HCT116 (cell line): ENCODE results near the gene STK38L. TPM values are rescaled to one million over a fixed set of nuclear protein-coding genes. Genes with fewer than 3 reads are reported as not detected.

Experiments used
- ATAC-seq: fragments of 200-7000 bp; cut with Tn5 transposase; 2 replicates; pipeline ENCODE4 v1.9.1; 2020; ENCODE audit warnings: mild to moderate bottlenecking, moderate library complexity
- BruUV-seq: library from RNA; stranded (reverse); fragments of 400-500 nt; replicated peaks from 2 replicates; lab custom pipeline; 2021; lab: Mats Ljungman, UMichigan
- CTCF ChIA-PET: fragments of 300-600 bp; sonication (Branson Sonifier 250); formaldehyde crosslinking; loops from one replicate; lab custom pipeline; 2021; ENCODE audit warnings: antibody characterized with exemption; lab: Charles Lee
- POLR2A ChIA-PET: fragments of 300-600, 350-600 bp; sonication (Branson Sonifier 250); formaldehyde crosslinking; loops from one replicate; lab custom pipeline; 2021; ENCODE audit warnings: antibody characterized with exemption; lab: Charles Lee
- RAD21 ChIA-PET, 2 experiments: fragments of 300-600 bp; sonication (Branson Sonifier 250); formaldehyde crosslinking; loops; one replicate each; lab custom pipeline; 2023; ENCODE audit warnings: low total read pairs in 2 of 2; ENCODE audit not compliant: uncharacterized antibody in 2 of 2, unreplicated experiment in 2 of 2, low non-redundant PET in 1 of 2; lab: Charles Lee
- DNase-seq: peaks from one replicate; pipeline ENCODE4 v3.0.0-alpha.2; 2010; ENCODE audit warnings: low read depth, low spot score
- H2AFZ ChIP-seq: fragments of 200-600 bp; shearing (Covaris generic), sonication (generic); 2 replicates; pipeline ENCODE4 v1.6.1; 2017; ENCODE audit warnings: low read depth, mixed run types, mixed read lengths, antibody characterized with exemption, low read length; ENCODE audit not compliant: poor library complexity, severe bottlenecking
- H3K27ac ChIP-seq: 2 replicates; pipeline ENCODE4 v1.5.1; 2012; ENCODE audit warnings: low read depth, low read length
- H3K27me3 ChIP-seq: fragments of 200-600 bp; sonication (generic); 2 replicates; pipeline ENCODE4 v1.6.1; 2016; ENCODE audit warnings: mixed run types, low read length, mixed read lengths; ENCODE audit not compliant: insufficient read depth
- H3K36me3 ChIP-seq, 2 experiments: fragments of 200-500 bp in 1 of 2; fragments of 200-600 bp in 1 of 2; sonication (Bioruptor generic) in 1 of 2; sonication (generic) in 1 of 2; 2 replicates each; pipeline versions ENCODE4 v1.5.1 to v1.6.1; 2014 to 2016; ENCODE audit warnings: low read length in 2 of 2, inconsistent platforms in 1 of 2, mixed read lengths in 1 of 2, mixed run types in 1 of 2; ENCODE audit not compliant: insufficient read depth in 2 of 2, control insufficient read depth in 1 of 2
- H3K4me1 ChIP-seq, 2 experiments: fragments of 200-600 bp in 1 of 2; sonication (generic) in 1 of 2; 2 replicates each; pipeline versions ENCODE4 v1.5.1 to v1.6.1; 2012 to 2017; ENCODE audit warnings: low read length in 2 of 2, inconsistent platforms in 1 of 2, mild to moderate bottlenecking in 1 of 2, mixed read lengths in 1 of 2, mixed run types in 1 of 2, moderate library complexity in 1 of 2; ENCODE audit not compliant: insufficient read depth in 2 of 2, control insufficient read depth in 1 of 2
- H3K4me2 ChIP-seq: fragments of 200-600 bp; sonication (generic); 2 replicates; pipeline ENCODE4 v1.6.1; 2017; ENCODE audit warnings: mixed run types, low read length, mixed read lengths
- H3K4me3 ChIP-seq, 2 experiments: fragments of 200-600 bp in 1 of 2; sonication (generic) in 1 of 2; replicated peaks in 1 of 2; 2 replicates each; pipeline ENCODE4 v1.5.1; 2011 to 2016; ENCODE audit warnings: low read length in 2 of 2, control low read depth in 1 of 2, low read depth in 1 of 2, mild to moderate bottlenecking in 1 of 2, mixed read lengths in 1 of 2, mixed run types in 1 of 2
- H3K79me2 ChIP-seq: fragments of 200-600 bp; sonication (generic); 2 replicates; pipeline ENCODE4 v1.6.1; 2017; ENCODE audit warnings: mild to moderate bottlenecking, mixed run types, low read length, moderate library complexity, mixed read lengths; ENCODE audit not compliant: insufficient read depth
- H3K9ac ChIP-seq: fragments of 200-600 bp; sonication (generic); 2 replicates; pipeline ENCODE4 v1.6.1; 2016; ENCODE audit warnings: low read length, mixed read lengths
- H3K9me2 ChIP-seq: fragments of 200-600 bp; sonication (generic), shearing (Covaris generic); 2 replicates; pipeline ENCODE4 v1.6.1; 2017; ENCODE audit warnings: mixed run types, mild to moderate bottlenecking, moderate library complexity; ENCODE audit not compliant: insufficient read depth
- H3K9me3 ChIP-seq, 2 experiments: fragments of 200-500 bp in 1 of 2; fragments of 200-600 bp in 1 of 2; sonication (Bioruptor generic) in 1 of 2; sonication (generic) in 1 of 2; 2 replicates each; pipeline ENCODE4 v1.6.1; 2014 to 2017; ENCODE audit warnings: low read length in 2 of 2, mixed read lengths in 2 of 2, inconsistent platforms in 1 of 2, low read depth in 1 of 2, mild to moderate bottlenecking in 1 of 2, mixed run types in 1 of 2, moderate library complexity in 1 of 2; ENCODE audit not compliant: control insufficient read depth in 1 of 2, insufficient read depth in 1 of 2
- H4K20me1 ChIP-seq: fragments of 200-600 bp; sonication (generic), shearing (Covaris generic); 2 replicates; pipeline ENCODE4 v1.6.1; 2017; ENCODE audit warnings: mixed run types, mild to moderate bottlenecking, moderate library complexity; ENCODE audit not compliant: insufficient read depth
- CBX3 ChIP-seq: IDR thresholded peaks from 2 replicates; pipeline ENCODE4 v1.6.1; 2012; ENCODE audit warnings: low read depth
- CEBPB ChIP-seq: IDR thresholded peaks from 2 replicates; pipeline ENCODE4 v1.6.1; 2012; ENCODE audit warnings: low read depth
- EZH2 ChIP-seq: fragments of 200-600 bp; sonication (generic); IDR thresholded peaks from 2 replicates; pipeline ENCODE4 v1.6.1; 2017; ENCODE audit warnings: antibody characterized with exemption, mixed run types
- FOSL1 ChIP-seq: IDR thresholded peaks from 2 replicates; pipeline ENCODE4 v1.6.1; 2012; ENCODE audit warnings: low read depth
- JUND ChIP-seq: IDR thresholded peaks from 2 replicates; pipeline ENCODE4 v1.6.1; 2012
- SIN3A ChIP-seq: IDR thresholded peaks from 2 replicates; pipeline ENCODE4 v1.6.1; 2012; ENCODE audit warnings: low read depth
- SP1 ChIP-seq: IDR thresholded peaks from 2 replicates; pipeline ENCODE4 v1.6.1; 2012; ENCODE audit warnings: low read depth
- SRF ChIP-seq: IDR thresholded peaks from 2 replicates; pipeline ENCODE4 v1.6.1; 2012; ENCODE audit warnings: low read depth
- TCF7L2 ChIP-seq: IDR thresholded peaks from 2 replicates; pipeline ENCODE4 v1.7.0; 2011; ENCODE audit warnings: borderline replicate concordance, inconsistent platforms; ENCODE audit not compliant: insufficient read depth, insufficient read length; ENCODE audit errors: extremely low read depth
- YY1 ChIP-seq: IDR thresholded peaks from 2 replicates; pipeline ENCODE4 v1.6.1; 2011; ENCODE audit warnings: low read length, low read depth, moderate library complexity, mild to moderate bottlenecking; ENCODE audit not compliant: insufficient replicate concordance; ENCODE audit errors: extremely low read depth
- ZFX ChIP-seq: fragments of 450-650 bp; IDR thresholded peaks from 2 replicates; pipeline ENCODE4 v1.6.1; 2017
- intact Hi-C: fragments of 100-400 bp; cut with micrococcal nuclease; formaldehyde crosslinking; loops from 2 replicates; pipeline ENCODE4 v1.10.0; 2022
- total RNA-seq: library from RNA; stranded (reverse); gene quantifications from one replicate; pipeline ENCODE4 v1.2.1, GENCODE V29; 2021; ENCODE audit not compliant: unreplicated experiment
- TF ChIP-seq, protein P1 (sequence below), 3 experiments: fragments of 200-600 bp in 1 of 3; sonication (generic) in 1 of 3; IDR thresholded peaks in 2 of 3; conservative IDR thresholded peaks in 1 of 3; 2 replicates each; pipeline ENCODE4 v1.5.1; 2012 to 2017; ENCODE audit warnings: low read depth in 2 of 3, low read length in 2 of 3, antibody characterized with exemption in 1 of 3, borderline replicate concordance in 1 of 3, control low read depth in 1 of 3, mild to moderate bottlenecking in 1 of 3, mixed read lengths in 1 of 3, mixed run types in 1 of 3, moderate library complexity in 1 of 3; ENCODE audit not compliant: insufficient read depth in 1 of 3
- TF ChIP-seq, protein P2 (sequence below): IDR thresholded peaks from 2 replicates; pipeline ENCODE4 v1.6.1; 2012
- TF ChIP-seq, protein P3 (sequence below): IDR thresholded peaks from 2 replicates; pipeline ENCODE4 v1.6.1; 2012; ENCODE audit warnings: low read depth

STK38L gene
- total RNA-seq, 1 experiment from 2014 or later = 23.9 TPM

DNA sequence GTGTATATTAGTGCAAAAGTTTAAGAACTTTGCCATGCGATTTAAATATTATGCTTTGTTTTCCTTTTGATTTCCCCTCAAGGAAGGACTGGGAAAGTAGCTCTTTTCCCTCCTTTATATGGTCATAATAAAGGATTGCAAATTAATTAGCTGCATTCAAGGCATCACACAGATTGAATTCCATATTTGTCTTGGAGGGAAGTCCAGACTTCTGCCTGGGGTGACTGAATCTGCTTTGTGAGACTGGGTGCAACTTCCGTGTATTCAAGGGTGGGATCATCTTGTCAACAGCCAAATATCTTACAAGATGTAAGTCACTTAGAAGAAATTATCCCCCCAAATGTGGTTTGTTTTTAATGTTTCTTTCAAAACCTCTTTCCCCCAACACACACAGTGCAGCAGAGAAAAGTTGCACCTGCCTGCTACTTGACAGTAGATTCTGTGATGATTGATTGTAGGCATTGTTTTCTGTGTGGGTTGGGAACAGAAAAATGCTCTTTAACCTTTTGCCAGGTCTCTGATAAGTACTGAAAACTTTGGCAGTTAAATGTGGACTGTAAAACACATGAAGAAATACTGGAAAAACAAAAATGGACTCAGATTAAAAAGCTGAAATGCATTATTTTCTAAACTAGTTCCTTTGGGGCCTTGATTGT is 28.4 kb downstream of the STK38L start:
- intact Hi-C loops = no loop called here
- Histone ChIP-seq H3K9me3 (no peaks in the 10 kb centered on the region), H3K9ac (no peak overlapping the region), H3K27me3 (no peaks in the 10 kb centered on the region), H3K27ac (no peak overlapping the region), H3K4me2 (no peak overlapping the region), H3K9me2 (no peaks in the 10 kb centered on the region), H3K4me1 (peaks cover under 1 to 1% of the 10 kb centered on the region in 2 experiments; a peak in 1 of 4 replicates), H3K36me3 (no peaks in the 10 kb centered on the region), H2AFZ (no peak overlapping the region), H3K79me2 (peaks cover 14% of the 10 kb centered on the region), H4K20me1 (0 out of 2 replicates have a peak, but pooled peaks cover 3% of the 10 kb centered on the region), H3K4me3 (no peak overlapping the region)
- RAD21 ChIA-PET = no interaction called here
- CTCF ChIA-PET = no interaction called here
- POLR2A ChIA-PET = no interaction called here
- TF ChIP-seq SP1 = no peak
- no peak for TF ChIP-seq CEBPB
- TF ChIP-seq, protein P1, sequence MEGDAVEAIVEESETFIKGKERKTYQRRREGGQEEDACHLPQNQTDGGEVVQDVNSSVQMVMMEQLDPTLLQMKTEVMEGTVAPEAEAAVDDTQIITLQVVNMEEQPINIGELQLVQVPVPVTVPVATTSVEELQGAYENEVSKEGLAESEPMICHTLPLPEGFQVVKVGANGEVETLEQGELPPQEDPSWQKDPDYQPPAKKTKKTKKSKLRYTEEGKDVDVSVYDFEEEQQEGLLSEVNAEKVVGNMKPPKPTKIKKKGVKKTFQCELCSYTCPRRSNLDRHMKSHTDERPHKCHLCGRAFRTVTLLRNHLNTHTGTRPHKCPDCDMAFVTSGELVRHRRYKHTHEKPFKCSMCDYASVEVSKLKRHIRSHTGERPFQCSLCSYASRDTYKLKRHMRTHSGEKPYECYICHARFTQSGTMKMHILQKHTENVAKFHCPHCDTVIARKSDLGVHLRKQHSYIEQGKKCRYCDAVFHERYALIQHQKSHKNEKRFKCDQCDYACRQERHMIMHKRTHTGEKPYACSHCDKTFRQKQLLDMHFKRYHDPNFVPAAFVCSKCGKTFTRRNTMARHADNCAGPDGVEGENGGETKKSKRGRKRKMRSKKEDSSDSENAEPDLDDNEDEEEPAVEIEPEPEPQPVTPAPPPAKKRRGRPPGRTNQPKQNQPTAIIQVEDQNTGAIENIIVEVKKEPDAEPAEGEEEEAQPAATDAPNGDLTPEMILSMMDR (IDR thresholded peaks at IDR 0.05 in 2 of 3, conservative IDR thresholded peaks at IDR 0.05 in 1 of 3; ENCODE audit: borderline replicate concordance in 1 of 3, insufficient read depth in 1 of 3, low read depth in 2 of 3, low read length in 2 of 3) = no peak
- no peak for TF ChIP-seq EZH2
- TF ChIP-seq, protein P2, sequence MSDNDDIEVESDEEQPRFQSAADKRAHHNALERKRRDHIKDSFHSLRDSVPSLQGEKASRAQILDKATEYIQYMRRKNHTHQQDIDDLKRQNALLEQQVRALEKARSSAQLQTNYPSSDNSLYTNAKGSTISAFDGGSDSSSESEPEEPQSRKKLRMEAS = no peak
- no peak for TF ChIP-seq JUND
- no peak for TF ChIP-seq CBX3
- TF ChIP-seq YY1 = no peak
- no peak for TF ChIP-seq TCF7L2
- TF ChIP-seq, protein P3, sequence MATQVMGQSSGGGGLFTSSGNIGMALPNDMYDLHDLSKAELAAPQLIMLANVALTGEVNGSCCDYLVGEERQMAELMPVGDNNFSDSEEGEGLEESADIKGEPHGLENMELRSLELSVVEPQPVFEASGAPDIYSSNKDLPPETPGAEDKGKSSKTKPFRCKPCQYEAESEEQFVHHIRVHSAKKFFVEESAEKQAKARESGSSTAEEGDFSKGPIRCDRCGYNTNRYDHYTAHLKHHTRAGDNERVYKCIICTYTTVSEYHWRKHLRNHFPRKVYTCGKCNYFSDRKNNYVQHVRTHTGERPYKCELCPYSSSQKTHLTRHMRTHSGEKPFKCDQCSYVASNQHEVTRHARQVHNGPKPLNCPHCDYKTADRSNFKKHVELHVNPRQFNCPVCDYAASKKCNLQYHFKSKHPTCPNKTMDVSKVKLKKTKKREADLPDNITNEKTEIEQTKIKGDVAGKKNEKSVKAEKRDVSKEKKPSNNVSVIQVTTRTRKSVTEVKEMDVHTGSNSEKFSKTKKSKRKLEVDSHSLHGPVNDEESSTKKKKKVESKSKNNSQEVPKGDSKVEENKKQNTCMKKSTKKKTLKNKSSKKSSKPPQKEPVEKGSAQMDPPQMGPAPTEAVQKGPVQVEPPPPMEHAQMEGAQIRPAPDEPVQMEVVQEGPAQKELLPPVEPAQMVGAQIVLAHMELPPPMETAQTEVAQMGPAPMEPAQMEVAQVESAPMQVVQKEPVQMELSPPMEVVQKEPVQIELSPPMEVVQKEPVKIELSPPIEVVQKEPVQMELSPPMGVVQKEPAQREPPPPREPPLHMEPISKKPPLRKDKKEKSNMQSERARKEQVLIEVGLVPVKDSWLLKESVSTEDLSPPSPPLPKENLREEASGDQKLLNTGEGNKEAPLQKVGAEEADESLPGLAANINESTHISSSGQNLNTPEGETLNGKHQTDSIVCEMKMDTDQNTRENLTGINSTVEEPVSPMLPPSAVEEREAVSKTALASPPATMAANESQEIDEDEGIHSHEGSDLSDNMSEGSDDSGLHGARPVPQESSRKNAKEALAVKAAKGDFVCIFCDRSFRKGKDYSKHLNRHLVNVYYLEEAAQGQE = no peak
- no peak for TF ChIP-seq SIN3A
- no peak for TF ChIP-seq ZFX
- no peak for TF ChIP-seq SRF
- TF ChIP-seq FOSL1 = no peak
- ATAC-seq (no peak), DNase-seq (no peak)
- BruUV-seq = no TSS peak
